Gastrocnemius medialis (tissue), 4 donors: ENCODE data around the gene ATP1B3.

ENCODE experiments used
- POLR2A ChIP-seq, 2 donors: fragments of 450-650 bp; IDR thresholded peaks; one replicate each; pipeline ENCODE4 v1.6.1; 2017; ENCODE audit warnings: antibody characterized with exemption in 2 of 2, mild to moderate bottlenecking in 2 of 2, moderate library complexity in 2 of 2
- TF ChIP-seq, protein P1 (sequence below), 5 experiments: fragments of 450-650 bp in 3 of 5; fragments of 200-600 bp in 2 of 5; sonication (generic) in 2 of 5; IDR thresholded peaks in 4 of 5; conservative IDR thresholded peaks in 1 of 5; 1 replicate in 4 of 5; 2 replicates in 1 of 5; pipeline ENCODE4 v1.5.1; 2016 to 2019; ENCODE audit warnings: antibody characterized with exemption in 5 of 5, mild to moderate bottlenecking in 3 of 5, moderate library complexity in 3 of 5

DNA sequence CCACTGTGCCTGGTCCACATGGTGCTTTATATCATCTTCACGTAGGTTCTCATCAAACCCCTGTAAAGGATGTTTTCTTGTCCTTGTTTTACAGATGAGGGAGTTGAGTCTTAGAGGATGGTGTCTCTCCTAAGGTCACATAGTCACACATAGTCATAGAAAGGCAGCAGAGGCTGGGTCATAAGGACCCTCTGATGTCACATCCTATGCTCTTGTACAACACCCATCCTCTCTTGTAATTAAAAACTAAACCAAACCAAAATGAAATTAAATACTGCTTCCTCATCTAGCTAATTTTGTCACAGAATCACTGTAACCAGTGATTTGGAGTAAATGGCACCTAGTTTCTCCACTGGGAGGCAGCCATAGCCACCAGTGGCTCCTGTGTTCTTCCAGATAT lies 21.8 kb upstream of the ATP1B3 start:
- TF ChIP-seq, protein P1, sequence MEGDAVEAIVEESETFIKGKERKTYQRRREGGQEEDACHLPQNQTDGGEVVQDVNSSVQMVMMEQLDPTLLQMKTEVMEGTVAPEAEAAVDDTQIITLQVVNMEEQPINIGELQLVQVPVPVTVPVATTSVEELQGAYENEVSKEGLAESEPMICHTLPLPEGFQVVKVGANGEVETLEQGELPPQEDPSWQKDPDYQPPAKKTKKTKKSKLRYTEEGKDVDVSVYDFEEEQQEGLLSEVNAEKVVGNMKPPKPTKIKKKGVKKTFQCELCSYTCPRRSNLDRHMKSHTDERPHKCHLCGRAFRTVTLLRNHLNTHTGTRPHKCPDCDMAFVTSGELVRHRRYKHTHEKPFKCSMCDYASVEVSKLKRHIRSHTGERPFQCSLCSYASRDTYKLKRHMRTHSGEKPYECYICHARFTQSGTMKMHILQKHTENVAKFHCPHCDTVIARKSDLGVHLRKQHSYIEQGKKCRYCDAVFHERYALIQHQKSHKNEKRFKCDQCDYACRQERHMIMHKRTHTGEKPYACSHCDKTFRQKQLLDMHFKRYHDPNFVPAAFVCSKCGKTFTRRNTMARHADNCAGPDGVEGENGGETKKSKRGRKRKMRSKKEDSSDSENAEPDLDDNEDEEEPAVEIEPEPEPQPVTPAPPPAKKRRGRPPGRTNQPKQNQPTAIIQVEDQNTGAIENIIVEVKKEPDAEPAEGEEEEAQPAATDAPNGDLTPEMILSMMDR (IDR thresholded peaks at IDR 0.05 in 4 of 5, conservative IDR thresholded peaks at IDR 0.05 in 1 of 5): no peak
- no peak for TF ChIP-seq POLR2A (IDR thresholded peaks at IDR 0.05)
